Articular chondrocyte of knee joint (primary cell): Measurements from ENCODE around the gene TOM1L2. TPM values are rescaled to one million over a fixed set of nuclear protein-coding genes. Genes with fewer than 3 reads are reported as not detected.

Experiments used
- small RNA-seq: library from RNA; depleted of rRNA; stranded (forward); fragments of <200 nt; gene quantifications from one replicate; pipeline ENCODE3, GENCODE V24; 2012
- total RNA-seq: library from RNA; depleted of rRNA; stranded (reverse); fragments of >200 nt; gene quantifications from 2 replicates; pipeline ENCODE4 v1.2.3, GENCODE V29; 2012

TOM1L2 gene
- 42.6 and 60.2 TPM in 2 replicates for total RNA-seq

DNA sequence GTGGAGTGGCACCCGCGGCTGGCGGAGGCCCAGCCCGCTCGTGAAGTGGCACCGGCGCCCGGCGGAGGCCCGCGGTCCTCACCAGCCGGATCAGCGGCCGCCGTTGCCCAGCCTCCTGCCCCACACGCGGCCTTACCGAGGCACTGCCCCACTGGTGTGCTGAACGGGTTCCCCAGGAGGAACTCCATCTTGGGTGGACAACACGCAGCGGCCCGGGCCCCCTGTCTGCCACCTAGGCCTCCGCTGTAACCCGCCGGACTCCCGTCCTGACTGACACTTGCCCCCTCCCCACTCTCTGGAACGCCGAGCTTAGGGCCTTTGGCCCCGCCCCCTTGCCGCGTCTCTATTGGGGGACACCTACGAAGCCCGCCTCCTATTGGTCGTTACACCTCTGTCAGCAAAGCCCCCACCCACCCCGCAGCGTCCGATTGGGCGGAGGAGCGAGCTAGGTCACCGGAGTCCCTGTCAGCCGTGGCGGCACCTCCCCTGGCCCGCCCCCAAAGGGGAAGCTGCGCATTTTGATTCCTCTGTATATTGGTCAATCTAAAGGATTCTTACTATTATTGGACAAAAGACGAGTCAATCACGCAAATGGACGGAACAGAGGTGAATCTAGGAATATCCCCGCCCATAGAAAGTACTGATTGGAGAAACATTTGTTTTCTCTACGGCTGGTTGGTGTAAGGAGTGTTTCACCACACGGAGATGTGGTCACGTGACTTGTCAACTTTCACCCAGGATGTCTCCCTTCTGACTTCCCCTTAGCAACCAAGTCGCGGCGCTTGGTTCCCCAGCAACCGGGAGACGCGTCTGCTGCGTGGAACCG is at the start of gene TOM1L2, which contains the start of gene DRC3:
TOM1L2 (minus strand) TSS at position 275 of the 826 bp plus-strand sequence; CDS start at position 188, 87 bp downstream.
DRC3 (plus strand) TSS at position 737 of the 826 bp plus-strand sequence. CDS start 4,737 bp downstream, outside the sequence.

DNA sequence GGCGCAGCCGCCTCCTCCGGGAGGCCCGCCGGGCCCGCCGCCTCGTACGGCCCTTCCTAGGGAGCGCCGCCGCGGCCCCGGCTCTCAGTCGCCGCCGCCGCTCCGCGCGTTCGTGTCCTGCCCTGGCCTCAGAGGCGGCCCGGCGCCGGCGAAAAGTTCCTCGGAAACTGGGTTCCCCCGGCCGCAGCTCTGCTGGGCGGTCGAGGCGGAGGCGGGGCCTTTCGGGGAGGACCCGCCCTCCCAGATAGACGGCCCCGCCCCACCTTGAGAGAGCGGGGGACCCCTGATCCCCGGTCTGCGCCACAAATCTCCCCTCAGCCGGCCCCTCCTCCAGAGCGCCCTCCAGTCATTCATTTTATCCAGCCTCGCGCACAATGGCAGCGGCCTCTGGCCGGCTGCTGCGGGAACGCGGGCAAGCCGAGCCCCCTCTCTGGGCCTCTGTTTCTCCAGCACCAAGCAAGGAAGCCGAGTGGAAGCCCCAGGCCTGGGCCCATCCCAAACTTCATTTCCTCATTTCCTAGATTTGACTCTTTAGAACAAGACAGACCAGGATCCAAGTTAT is 135.3 kb downstream of the TOM1L2 start, which contains the start of gene SREBF1:
SREBF1 (minus strand) TSS at position 169 of the 562 bp plus-strand sequence. CDS start 169 bp downstream, outside the sequence.

Small RNA genes within 50 kb of the gene (small RNA-seq; reads per million reads assigned to genes)
- gene MIR33B: 11.1 reads per million, percentile 94 among the genes with 10 or more reads in this experiment
- gene MIR6777: not detected

Other genes starting within 250 kb of the TOM1L2 start
- 26.4 and 47.6 TPM in 2 replicates for gene SREBF1, start 135.4 kb downstream of the TOM1L2 start, total RNA-seq
- 2.1 and 2.7 TPM in 2 replicates for gene DRC3, start 462 bp upstream of the TOM1L2 start, total RNA-seq
- 14.8 and 18.4 TPM in 2 replicates for gene ATPAF2, start 66.8 kb upstream of the TOM1L2 start, total RNA-seq
- gene GID4, start 67.0 kb upstream of the TOM1L2 start, total RNA-seq: 14.2 and 18.0 TPM in 2 replicates
- gene DRG2, start 115.5 kb upstream of the TOM1L2 start, total RNA-seq: 30.4 and 37.0 TPM in 2 replicates
- gene MYO15A, start 136.4 kb upstream of the TOM1L2 start, total RNA-seq: 0.86 and 1.4 TPM in 2 replicates
- gene ALKBH5, start 211.4 kb upstream of the TOM1L2 start, total RNA-seq: 147 and 150 TPM in 2 replicates